Right atrium auricular region (tissue), 2 donors: ENCODE data around the gene MLN. TPM values are rescaled to one million over a fixed set of nuclear protein-coding genes. Genes with fewer than 3 reads are reported as not detected.
A peak's percentile ranks its signal among the peaks of the same experiment; 100 is the strongest.

Source experiments
- DNase-seq: peaks from one replicate; pipeline ENCODE4 v3.0.0-alpha.2; 2019; ENCODE audit warnings: low spot score
- H3K27ac ChIP-seq, 2 donors: fragments of 200-600 bp; sonication (generic); 1 replicate in 1 of 2; 2 replicates in 1 of 2; pipeline ENCODE4 v1.5.1; 2016 to 2019
- H3K27me3 ChIP-seq, 2 donors: fragments of 200-600 bp; sonication (generic); one replicate each; pipeline versions ENCODE4 v1.5.1 to v1.6.0; 2017 to 2019
- H3K36me3 ChIP-seq: fragments of 200-600 bp; sonication (generic); one replicate; pipeline ENCODE4 v1.5.1; 2016
- H3K4me1 ChIP-seq, 2 donors: fragments of 200-600 bp; sonication (generic); one replicate each; pipeline versions ENCODE4 v1.5.1 to v1.6.0; 2017 to 2019
- H3K4me3 ChIP-seq, 2 donors: fragments of 200-600 bp; sonication (generic); 1 replicate in 1 of 2; 2 replicates in 1 of 2; pipeline ENCODE4 v1.5.1; 2017 to 2019; ENCODE audit warnings: mild to moderate bottlenecking in 1 of 2, moderate library complexity in 1 of 2
- H3K9me3 ChIP-seq, 2 donors: fragments of 200-600 bp; sonication (generic); one replicate each; pipeline ENCODE4 v1.5.1; 2019
- CTCF ChIP-seq, 2 donors: fragments of 200-600 bp; sonication (generic); IDR thresholded peaks; one replicate each; pipeline ENCODE4 v1.5.1; 2019; ENCODE audit warnings: antibody characterized with exemption in 2 of 2
- total RNA-seq, 2 donors: library from RNA; depleted of rRNA; stranded (reverse); fragments of >200 nt; gene quantifications; one replicate each; pipeline ENCODE4 v1.1.0, GENCODE V29; 2016

MLN gene
- total RNA-seq, 2 donors from 2014 or later = not detected

GRCh38 chr6:33749401-33749800 is 54.4 kb downstream of the MLN start:
- Histone ChIP-seq H3K4me1 (peaks cover 0 to 35% of the 10 kb centered on the region in 2 donors), H3K27me3 (no peaks in the 10 kb centered on the region), H3K9me3 (no peaks in the 10 kb centered on the region), H3K4me3 (no peak overlapping the region), H3K27ac (no peak overlapping the region), H3K36me3 (no peaks in the 10 kb centered on the region)
- DNase-seq = no peak
- no peak for TF ChIP-seq CTCF (IDR thresholded peaks at IDR 0.05)

DNA sequence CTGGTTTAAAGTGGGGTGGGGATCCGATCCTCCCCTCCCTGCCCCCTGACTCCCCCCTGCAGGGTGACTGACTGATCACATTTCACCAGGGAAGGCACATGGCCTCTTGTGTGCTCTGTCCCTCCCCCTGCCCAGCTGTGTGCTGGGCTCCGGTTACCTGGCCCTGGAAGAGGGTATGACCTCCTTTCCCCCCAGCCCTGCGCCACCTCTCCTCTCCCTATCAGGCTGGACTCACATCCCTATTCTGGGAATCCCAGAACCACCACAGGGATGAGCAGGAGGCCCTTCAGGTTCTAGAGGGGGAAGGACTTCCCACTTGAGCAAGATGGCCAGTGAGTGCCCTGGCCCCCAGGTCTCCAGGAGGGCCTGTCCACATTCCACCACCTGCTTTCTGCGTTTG is 55.0 kb downstream of the MLN start:
- Histone ChIP-seq H3K4me1 (peaks cover 0 to 41% of the 10 kb centered on the region in 2 donors), H3K27me3 (no peaks in the 10 kb centered on the region), H3K4me3 (no peak overlapping the region), H3K36me3 (no peaks in the 10 kb centered on the region), H3K9me3 (no peaks in the 10 kb centered on the region), H3K27ac (no peak overlapping the region)
- no peak for TF ChIP-seq CTCF (IDR thresholded peaks at IDR 0.05)
- no peak for DNase-seq

GRCh38 chr6:33747823-33748222 is 56.0 kb downstream of the MLN start:
- no peaks in the 10 kb centered on the region for H3K9me3 ChIP-seq
- DNase-seq = no peak
- H3K36me3 ChIP-seq = peaks cover 8% of the 10 kb centered on the region
- no peak for TF ChIP-seq CTCF (IDR thresholded peaks at IDR 0.05)
- peaks cover 0 to 50% of the 10 kb centered on the region in 2 donors for H3K4me1 ChIP-seq
- no peak overlapping the region for H3K4me3 ChIP-seq
- H3K27me3 ChIP-seq = no peaks in the 10 kb centered on the region
- peak overlapping the region; percentile 86 to 94 for H3K27ac ChIP-seq

GRCh38 chr6:33746651-33747100 is 57.1 kb downstream of the MLN start, which contains the start of gene IP6K3:
Gene IP6K3, minus strand, starts transcription at chr6:33746905. Its CDS starts 11,429 bp downstream, at chr6:33735476.
- peak within 1 kb of the TSS; percentile 86 to 94 for H3K27ac ChIP-seq
- DNase-seq = no peak
- TF ChIP-seq CTCF (IDR thresholded peaks at IDR 0.05) = no peak
- H3K9me3 ChIP-seq = no peaks in the 10 kb centered on the region
- peaks cover 8% of the 10 kb centered on the region for H3K36me3 ChIP-seq
- peaks cover 0 to 49% of the 10 kb centered on the region in 2 donors for H3K4me1 ChIP-seq
- H3K4me3 ChIP-seq = peak within 1 kb of the TSS; percentile 47 to 51
- H3K27me3 ChIP-seq = no peaks in the 10 kb centered on the region

GRCh38 chr6:33746036-33746600 is 57.7 kb downstream of the MLN start:
- Histone ChIP-seq H3K27ac (peak overlapping the region; percentile 86 to 94), H3K27me3 (no peaks in the 10 kb centered on the region), H3K9me3 (no peaks in the 10 kb centered on the region), H3K36me3 (peaks cover 8% of the 10 kb centered on the region), H3K4me3 (peak overlapping the region; percentile 47 to 51), H3K4me1 (peaks cover 0 to 44% of the 10 kb centered on the region in 2 donors)
- peak; percentile 68 for DNase-seq
- TF ChIP-seq CTCF (IDR thresholded peaks at IDR 0.05) = no peak

DNA sequence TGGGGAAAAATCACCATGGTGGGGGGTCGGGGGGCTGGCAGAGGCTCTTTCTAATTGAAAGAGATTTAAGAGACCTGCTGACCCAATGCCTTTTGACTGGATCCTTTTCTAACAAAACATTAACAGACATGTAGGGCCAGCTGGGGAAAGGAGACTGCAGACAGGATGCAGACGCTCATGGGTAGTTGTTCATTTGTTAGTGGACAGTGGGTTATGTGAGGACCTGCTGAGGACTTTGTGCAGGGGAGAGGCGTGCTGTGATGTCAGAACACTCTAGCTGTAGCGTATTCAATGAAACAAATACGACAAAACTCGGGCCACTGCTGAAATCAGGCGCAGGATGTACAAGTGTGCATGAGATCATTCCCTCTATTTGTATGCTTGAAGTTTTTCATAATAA is 58.3 kb downstream of the MLN start:
- Histone ChIP-seq H3K9me3 (no peaks in the 10 kb centered on the region), H3K4me3 (peak overlapping the region; percentile 47 to 51), H3K27me3 (no peaks in the 10 kb centered on the region), H3K36me3 (peaks cover 8% of the 10 kb centered on the region), H3K4me1 (peaks cover 0 to 39% of the 10 kb centered on the region in 2 donors), H3K27ac (peak overlapping the region; percentile 86 to 94)
- no peak for TF ChIP-seq CTCF (IDR thresholded peaks at IDR 0.05)
- no peak for DNase-seq
